Activated CD4-positive, alpha-beta T cell treated with anti-CD3 and anti-CD28 coated beads, Interleukin-2, amount 50 U/mL, for 4 hours (primary cell): ENCODE data around the gene OR6C2.
"Not testable (repeated sequence)": the region's sequence is repeated elsewhere in the genome, so short reads cannot be mapped to it uniquely, and the experiment has no call there.

Source experiments
- DNase-seq, 2 experiments: peaks; one replicate each; pipeline ENCODE4 v3.0.0-alpha.2; 2020

The OR6C2 gene

GRCh38 chr12:55443776-55444175 is at the start of gene OR6C2:
Gene OR6C2, plus strand, starts transcription at chr12:55444076. Its CDS starts 8,138 bp downstream, at chr12:55452214.
- DNase-seq = no peak

GRCh38 chr12:55396326-55396725 is 47.5 kb upstream of the OR6C2 start:
- no peak for DNase-seq

GRCh38 chr12:55400229-55400628 is 43.6 kb upstream of the OR6C2 start, which contains the start of gene OR6C65:
Gene OR6C65, plus strand, starts transcription at chr12:55400529. Its CDS starts 0 bp downstream, at chr12:55400529.
- no peak for DNase-seq

- DNase-seq = no peak
Measured at GRCh38 chr12:55407866-55408265, 36.0 kb upstream of the OR6C2 start.

GRCh38 chr12:55409133-55409532 is 34.7 kb upstream of the OR6C2 start:
- DNase-seq = not testable (repeated sequence)

- DNase-seq = not testable (repeated sequence)
Measured at GRCh38 chr12:55412138-55412537, 31.7 kb upstream of the OR6C2 start.

- DNase-seq = not testable (repeated sequence)
Measured at GRCh38 chr12:55413498-55414388, 30.1 kb upstream of the OR6C2 start.

GRCh38 chr12:55414396-55414823 is 29.5 kb upstream of the OR6C2 start:
- DNase-seq = not testable (repeated sequence)

GRCh38 chr12:55414889-55415288 is 29.0 kb upstream of the OR6C2 start:
- not testable (repeated sequence) for DNase-seq

GRCh38 chr12:55416961-55417360 is 26.9 kb upstream of the OR6C2 start:
- DNase-seq = no peak

GRCh38 chr12:55420307-55420962 is 23.4 kb upstream of the OR6C2 start:
- DNase-seq = no peak

GRCh38 chr12:55425954-55426353 is 17.9 kb upstream of the OR6C2 start, which contains the start of gene OR6C76:
Gene OR6C76, plus strand, starts transcription at chr12:55426254. Its CDS starts 0 bp downstream, at chr12:55426254.
- DNase-seq = no peak

- no peak for DNase-seq
Measured at GRCh38 chr12:55428331-55429243, 15.3 kb upstream of the OR6C2 start.

GRCh38 chr12:55441233-55441632 is 2.6 kb upstream of the OR6C2 start:
- DNase-seq = not testable (repeated sequence)

GRCh38 chr12:55445357-55445756 is 1.5 kb downstream of the OR6C2 start:
- no peak for DNase-seq

- DNase-seq = no peak
Measured at GRCh38 chr12:55446326-55446725, 2.5 kb downstream of the OR6C2 start.

GRCh38 chr12:55448825-55449224 is 4.9 kb downstream of the OR6C2 start:
- no peak for DNase-seq

GRCh38 chr12:55464926-55465325 is 21.1 kb downstream of the OR6C2 start:
- not testable (repeated sequence) for DNase-seq

GRCh38 chr12:55467836-55468235 is 24.0 kb downstream of the OR6C2 start:
- DNase-seq = no peak

GRCh38 chr12:55469291-55469690 is 25.4 kb downstream of the OR6C2 start:
- no peak for DNase-seq

- DNase-seq = no peak
Measured at GRCh38 chr12:55470088-55470829, 26.4 kb downstream of the OR6C2 start, which contains the start of gene OR6C70. Gene OR6C70, minus strand, starts transcription at chr12:55470138. Its CDS starts 0 bp downstream, at chr12:55470138.

- DNase-seq = no peak
Measured at GRCh38 chr12:55472264-55472663, 28.4 kb downstream of the OR6C2 start.
